Mucosa of gallbladder (tissue), 1 donor: ENCODE results near the gene CENPT. TPM values are rescaled to one million over a fixed set of nuclear protein-coding genes. Genes with fewer than 3 reads are reported as not detected.

Source experiments
- DNase-seq: peaks from one replicate; pipeline ENCODE4 v3.0.0-alpha.2; 2020; ENCODE audit warnings: low spot score
- total RNA-seq: library from RNA; stranded (reverse); gene quantifications from one replicate; pipeline ENCODE4 v1.2.1, GENCODE V29; 2021
- donor health status: DM: no; HTN: no; CAD: no.

The CENPT gene
- total RNA-seq = 44.6 TPM

- no peak for DNase-seq
Observed at GRCh38 chr16:67847064-67847861, at the start of gene CENPT. Gene CENPT, minus strand, starts transcription at chr16:67847693. Its CDS starts 13,834 bp downstream, at chr16:67833859.

- no peak for DNase-seq
Observed at GRCh38 chr16:67897231-67897630, 49.7 kb upstream of the CENPT start.

GRCh38 chr16:67893743-67894399 lies 46.4 kb upstream of the CENPT start:
- DNase-seq = no peak

- DNase-seq = peak; percentile 96
Observed at GRCh38 chr16:67892899-67893742, 45.6 kb upstream of the CENPT start, which contains the start of gene PSKH1. Gene PSKH1, plus strand, starts transcription at chr16:67893254. Its CDS starts 15,496 bp downstream, at chr16:67908750.

- no peak for DNase-seq
Observed at GRCh38 chr16:67892375-67892774, 44.9 kb upstream of the CENPT start.

- no peak for DNase-seq
Observed at GRCh38 chr16:67888331-67888730, 40.8 kb upstream of the CENPT start.

- no peak for DNase-seq
Observed at GRCh38 chr16:67886387-67886786, 38.9 kb upstream of the CENPT start.

- DNase-seq = no peak
Observed at GRCh38 chr16:67885976-67886375, 38.5 kb upstream of the CENPT start.

- no peak for DNase-seq
Observed at GRCh38 chr16:67885545-67885944, 38.1 kb upstream of the CENPT start.

- peak; percentile 84 for DNase-seq
Observed at GRCh38 chr16:67884684-67885083, 37.2 kb upstream of the CENPT start, which contains the start of gene NRN1L. Gene NRN1L, plus strand, starts transcription at chr16:67884885. Its CDS starts 19 bp downstream, at chr16:67884904.

GRCh38 chr16:67883872-67884261 lies 36.4 kb upstream of the CENPT start:
- DNase-seq = peak; percentile 27

GRCh38 chr16:67883146-67883871 lies 35.8 kb upstream of the CENPT start:
- DNase-seq = no peak

GRCh38 chr16:67882374-67883145 lies 35.1 kb upstream of the CENPT start:
- no peak for DNase-seq

GRCh38 chr16:67881621-67882161 lies 34.2 kb upstream of the CENPT start:
- no peak for DNase-seq

- DNase-seq = no peak
Observed at GRCh38 chr16:67880584-67880983, 33.1 kb upstream of the CENPT start.

GRCh38 chr16:67879936-67880335 lies 32.4 kb upstream of the CENPT start:
- DNase-seq = no peak

GRCh38 chr16:67879462-67879861 lies 32.0 kb upstream of the CENPT start:
- no peak for DNase-seq

- DNase-seq = no peak
Observed at GRCh38 chr16:67878846-67879245, 31.4 kb upstream of the CENPT start.

GRCh38 chr16:67878232-67878631 lies 30.7 kb upstream of the CENPT start:
- DNase-seq = no peak

- no peak for DNase-seq
Observed at GRCh38 chr16:67877064-67877463, 29.6 kb upstream of the CENPT start.
